A673 (cell line): ENCODE measurements around the gene RSPRY1. TPM values are rescaled to one million over a fixed set of nuclear protein-coding genes. Genes with fewer than 3 reads are reported as not detected.

Source experiments
- BruUV-seq: library from RNA; stranded (reverse); fragments of 400-500 nt; replicated peaks from 2 replicates; lab custom pipeline; 2021; lab: Mats Ljungman, UMichigan
- CTCF ChIA-PET: fragments of 300-600 bp; sonication (Branson Sonifier 250); formaldehyde crosslinking; loops from one replicate; lab custom pipeline; 2022; ENCODE audit warnings: antibody characterized with exemption; lab: Charles Lee
- POLR2A ChIA-PET: fragments of 300-600 bp; sonication (Branson Sonifier 250); formaldehyde crosslinking; loops from one replicate; lab custom pipeline; 2022; ENCODE audit warnings: antibody characterized with exemption; ENCODE audit not compliant: low non-redundant PET; lab: Charles Lee
- DNase-seq: peaks from one replicate; pipeline ENCODE4 v3.0.0-alpha.2; 2015; ENCODE audit warnings: low spot score
- H3K27ac ChIP-seq: fragments of 200-600 bp; sonication (generic); 2 replicates; pipeline ENCODE4 v1.5.1; 2016; ENCODE audit warnings: mixed run types, low read depth, mild to moderate bottlenecking, mixed read lengths, antibody characterized with exemption, low read length; ENCODE audit not compliant: poor library complexity, severe bottlenecking
- H3K27me3 ChIP-seq: fragments of 200-600 bp; sonication (generic); replicated peaks from 2 replicates; pipeline ENCODE4 v1.6.1; 2017; ENCODE audit warnings: mixed run types, low read depth, mild to moderate bottlenecking, mixed read lengths, antibody characterized with exemption, low read length; ENCODE audit not compliant: insufficient read depth, poor library complexity
- H3K36me3 ChIP-seq: fragments of 200-600 bp; sonication (generic); 2 replicates; pipeline ENCODE4 v1.6.1; 2016; ENCODE audit warnings: mixed run types, mild to moderate bottlenecking, mixed read lengths, antibody characterized with exemption, low read length; ENCODE audit not compliant: insufficient read depth, poor library complexity, severe bottlenecking
- H3K4me1 ChIP-seq: fragments of 200-600 bp; sonication (generic); 2 replicates; pipeline ENCODE4 v1.6.1; 2017; ENCODE audit warnings: mixed run types, mild to moderate bottlenecking, mixed read lengths, antibody characterized with exemption, low read length; ENCODE audit not compliant: insufficient read depth, poor library complexity, severe bottlenecking
- H3K4me3 ChIP-seq: fragments of 200-600 bp; sonication (generic); 2 replicates; pipeline ENCODE4 v1.5.1; 2016; ENCODE audit warnings: low read depth, mixed run types, mild to moderate bottlenecking, mixed read lengths, low read length; ENCODE audit not compliant: poor library complexity, severe bottlenecking
- H3K9me3 ChIP-seq: fragments of 200-600 bp; sonication (generic); 2 replicates; pipeline ENCODE4 v1.6.1; 2016; ENCODE audit warnings: mixed run types, low read depth, mild to moderate bottlenecking, mixed read lengths, antibody characterized with exemption, low read length; ENCODE audit not compliant: poor library complexity, severe bottlenecking
- EZH2 ChIP-seq: fragments of 200-600 bp; sonication (generic); IDR thresholded peaks from 2 replicates; pipeline ENCODE4 v1.6.1; 2017; ENCODE audit warnings: borderline replicate concordance, low read depth, mild to moderate bottlenecking, mixed read lengths, antibody characterized with exemption, low read length; ENCODE audit not compliant: poor library complexity, severe bottlenecking
- intact Hi-C: fragments of 100-400 bp; cut with micrococcal nuclease; formaldehyde crosslinking; loops from one replicate; pipeline ENCODE4 v1.10.0; 2022; ENCODE audit not compliant: unreplicated experiment
- total RNA-seq: library from RNA; stranded (reverse); gene quantifications from 2 replicates; pipeline ENCODE4 v1.2.3, GENCODE V29; 2021
- TF ChIP-seq, protein P1 (sequence below): fragments of 300-800, 200-600 bp; sonication (generic); conservative IDR thresholded peaks from 2 replicates; pipeline ENCODE4 v1.5.1; 2017; ENCODE audit warnings: low read depth, mild to moderate bottlenecking, antibody characterized with exemption, low read length, moderate library complexity, mixed read lengths

Gene RSPRY1
- total RNA-seq, 1 experiment from 2014 or later, result 45.6 TPM

DNA sequence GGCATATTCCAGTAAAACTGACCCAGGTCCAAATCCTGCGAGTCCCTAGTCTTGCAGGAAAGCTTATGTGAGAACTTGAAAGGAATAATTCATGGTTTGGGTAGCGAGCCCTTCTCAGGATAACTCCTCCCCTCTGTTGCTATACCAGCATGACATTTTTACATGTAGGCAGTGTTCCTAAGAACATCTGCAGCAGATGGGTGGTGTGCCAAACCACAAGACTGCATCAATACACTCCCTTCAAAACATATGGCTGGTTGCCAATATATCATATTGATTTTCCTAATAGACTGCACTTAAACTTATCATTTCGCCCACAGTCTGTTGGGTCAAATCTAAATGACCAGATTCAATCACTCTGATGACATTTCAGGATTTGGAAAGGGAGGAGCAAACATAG is 20.2 kb upstream of the RSPRY1 start:
- Histone ChIP-seq H3K27ac (no peak overlapping the region), H3K4me3 (no peak overlapping the region), H3K9me3 (no peaks in the 10 kb centered on the region), H3K36me3 (peaks cover 67% of the 10 kb centered on the region), H3K27me3 (no peaks in the 10 kb centered on the region), H3K4me1 (peaks cover 15% of the 10 kb centered on the region)
- TF ChIP-seq, protein P1, sequence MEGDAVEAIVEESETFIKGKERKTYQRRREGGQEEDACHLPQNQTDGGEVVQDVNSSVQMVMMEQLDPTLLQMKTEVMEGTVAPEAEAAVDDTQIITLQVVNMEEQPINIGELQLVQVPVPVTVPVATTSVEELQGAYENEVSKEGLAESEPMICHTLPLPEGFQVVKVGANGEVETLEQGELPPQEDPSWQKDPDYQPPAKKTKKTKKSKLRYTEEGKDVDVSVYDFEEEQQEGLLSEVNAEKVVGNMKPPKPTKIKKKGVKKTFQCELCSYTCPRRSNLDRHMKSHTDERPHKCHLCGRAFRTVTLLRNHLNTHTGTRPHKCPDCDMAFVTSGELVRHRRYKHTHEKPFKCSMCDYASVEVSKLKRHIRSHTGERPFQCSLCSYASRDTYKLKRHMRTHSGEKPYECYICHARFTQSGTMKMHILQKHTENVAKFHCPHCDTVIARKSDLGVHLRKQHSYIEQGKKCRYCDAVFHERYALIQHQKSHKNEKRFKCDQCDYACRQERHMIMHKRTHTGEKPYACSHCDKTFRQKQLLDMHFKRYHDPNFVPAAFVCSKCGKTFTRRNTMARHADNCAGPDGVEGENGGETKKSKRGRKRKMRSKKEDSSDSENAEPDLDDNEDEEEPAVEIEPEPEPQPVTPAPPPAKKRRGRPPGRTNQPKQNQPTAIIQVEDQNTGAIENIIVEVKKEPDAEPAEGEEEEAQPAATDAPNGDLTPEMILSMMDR, result no peak
- TF ChIP-seq EZH2, result no peak
- ChIA-PET POLR2A (no interaction called here), CTCF (no interaction called here)
- DNase-seq, result no peak
- no TSS peak for BruUV-seq
- intact Hi-C loops, result loop anchor here (5.0 kb wide), 1 partner anchor 299 kb away; the partner anchor contains the start of gene SLC12A3

DNA sequence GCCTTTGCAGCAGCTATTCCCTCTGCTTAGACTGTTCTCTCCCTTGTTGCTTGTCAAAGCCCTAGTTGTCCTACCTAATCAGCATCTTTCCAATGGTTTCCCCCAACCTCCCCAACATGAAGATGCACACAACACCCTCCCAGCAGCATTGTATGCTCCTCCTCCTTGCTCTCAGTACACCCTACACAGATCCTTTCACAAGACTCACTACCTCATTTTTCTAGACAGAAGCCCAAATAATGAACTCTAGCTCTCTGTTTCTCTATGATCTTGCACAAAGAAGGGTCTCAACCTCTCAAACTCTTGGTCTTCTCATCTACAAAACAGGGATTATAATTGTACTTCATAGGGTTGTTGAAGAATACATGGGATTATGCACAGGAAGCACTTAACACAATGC is 19.7 kb upstream of the RSPRY1 start:
- no peak overlapping the region for H3K4me3 ChIP-seq
- no TSS peak for BruUV-seq
- H3K36me3 ChIP-seq, result peaks cover 67% of the 10 kb centered on the region
- peaks cover 15% of the 10 kb centered on the region for H3K4me1 ChIP-seq
- POLR2A ChIA-PET, result no interaction called here
- no peaks in the 10 kb centered on the region for H3K9me3 ChIP-seq
- TF ChIP-seq, protein P1, result no peak
- no peak for TF ChIP-seq EZH2
- intact Hi-C loops, result loop anchor here (5.0 kb wide), 1 partner anchor 299 kb away; the partner anchor contains the start of gene SLC12A3
- H3K27me3 ChIP-seq, result no peaks in the 10 kb centered on the region
- no peak for DNase-seq
- H3K27ac ChIP-seq, result no peak overlapping the region
- CTCF ChIA-PET, result no interaction called here

DNA sequence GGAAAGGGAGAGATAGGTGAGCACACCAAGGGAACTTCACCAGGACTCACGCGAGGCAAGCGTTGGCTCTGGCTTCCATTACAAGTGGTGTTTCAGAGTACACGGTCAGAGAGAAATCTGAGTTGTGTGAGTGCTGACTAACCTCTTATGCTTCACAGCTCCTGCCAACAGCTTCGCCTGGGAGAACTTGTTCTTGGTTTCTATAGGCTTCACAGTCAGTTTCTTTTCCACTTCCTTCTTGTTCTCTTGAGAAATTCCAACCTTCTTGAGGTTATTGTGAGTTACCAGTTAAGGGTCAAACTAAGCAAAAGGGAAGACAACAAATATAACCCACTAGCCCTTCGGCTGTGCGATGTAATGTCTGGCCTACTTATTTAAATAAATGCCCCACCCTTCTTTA is 19.2 kb upstream of the RSPRY1 start:
- intact Hi-C loops, result loop anchor here (5.0 kb wide), 1 partner anchor 300 kb away; the partner anchor contains the start of gene SLC12A3
- no peak for DNase-seq
- Histone ChIP-seq H3K4me1 (peaks cover 15% of the 10 kb centered on the region), H3K4me3 (no peak overlapping the region), H3K9me3 (no peaks in the 10 kb centered on the region), H3K27me3 (no peaks in the 10 kb centered on the region), H3K36me3 (peaks cover 69% of the 10 kb centered on the region), H3K27ac (no peak overlapping the region)
- TF ChIP-seq EZH2, result no peak
- TF ChIP-seq, protein P1, result no peak
- BruUV-seq, result no TSS peak
- ChIA-PET POLR2A (no interaction called here), CTCF (no interaction called here)
